Measurements from ENCODE around the gene ZDHHC21. TPM values are rescaled to one million over a fixed set of nuclear protein-coding genes. Genes with fewer than 3 reads are reported as not detected.

ZDHHC21 gene, protein sequence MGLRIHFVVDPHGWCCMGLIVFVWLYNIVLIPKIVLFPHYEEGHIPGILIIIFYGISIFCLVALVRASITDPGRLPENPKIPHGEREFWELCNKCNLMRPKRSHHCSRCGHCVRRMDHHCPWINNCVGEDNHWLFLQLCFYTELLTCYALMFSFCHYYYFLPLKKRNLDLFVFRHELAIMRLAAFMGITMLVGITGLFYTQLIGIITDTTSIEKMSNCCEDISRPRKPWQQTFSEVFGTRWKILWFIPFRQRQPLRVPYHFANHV
- total RNA-seq, result 10 to 100 TPM; 11.4 to 18.7 TPM

GRCh38 chr9:14693251-14693861, at the start of gene ZDHHC21:
TSS of gene ZDHHC21 (minus strand) at chr9:14693432. CDS start at chr9:14674340, 19,092 bp downstream.
- peaks cover 12 to 14% of the 10 kb centered on the region in 2 donors for H3K4me1 ChIP-seq (ENCODE audit: control insufficient read depth in 1 of 2, low read depth in 2 of 2)
- peak within 1 kb of the TSS in 1 of 2 donors; percentile 3 for H3K27ac ChIP-seq
- peak within 1 kb of the TSS; percentile 82 for H3K4me3 ChIP-seq
- TF ChIP-seq CTCF (IDR thresholded peaks at IDR 0.05), result no peak
- no peaks in the 10 kb centered on the region for H3K36me3 ChIP-seq
- DNase-seq (ENCODE audit: low spot score), result no peak
- peak; percentile 46 for ATAC-seq (ENCODE audit: insufficient number of reproducible peaks, low FRiP score, low read depth)
- H3K9me3 ChIP-seq, result no peaks in the 10 kb centered on the region
- no peaks in the 10 kb centered on the region for H3K27me3 ChIP-seq (replicated peaks; ENCODE audit: insufficient read depth)

DNA sequence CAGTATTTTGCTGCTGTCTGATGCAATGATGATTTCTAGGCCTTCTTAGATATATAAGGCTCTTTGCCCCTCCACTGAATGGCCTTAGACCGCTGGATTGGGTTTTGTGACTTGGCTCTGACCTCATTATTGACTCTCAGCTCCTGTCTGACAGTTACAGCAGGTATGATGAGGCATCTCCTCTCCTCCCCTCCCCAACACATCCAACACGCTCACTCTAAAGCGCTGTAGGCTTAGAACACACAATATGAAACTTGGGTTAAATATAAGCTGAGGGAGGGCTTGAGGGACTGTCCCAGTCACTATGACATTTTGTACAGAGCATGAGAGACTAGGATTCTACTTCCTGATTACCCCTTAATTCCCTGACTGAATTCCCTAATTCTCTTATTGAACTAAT, 48.1 kb upstream of the ZDHHC21 start:
- TF ChIP-seq CTCF (IDR thresholded peaks at IDR 0.05), result no peak
- no peak for ATAC-seq (ENCODE audit: insufficient number of reproducible peaks, low FRiP score, low read depth)

GRCh38 chr9:14733133-14733532, 39.9 kb upstream of the ZDHHC21 start:
- Histone ChIP-seq H3K4me1 (ENCODE audit: control insufficient read depth in 1 of 2, low read depth in 2 of 2) (no peaks in the 10 kb centered on the region), H3K27ac (no peak overlapping the region), H3K27me3 (replicated peaks; ENCODE audit: insufficient read depth) (no peaks in the 10 kb centered on the region), H3K4me3 (no peak overlapping the region), H3K36me3 (peaks cover 17% of the 10 kb centered on the region), H3K9me3 (no peaks in the 10 kb centered on the region)
- no peak for ATAC-seq (ENCODE audit: insufficient number of reproducible peaks, low FRiP score, low read depth)
- DNase-seq (ENCODE audit: low spot score), result no peak
- no peak for TF ChIP-seq CTCF (IDR thresholded peaks at IDR 0.05)

More for the DNA sequence above, 48.1 kb upstream of the ZDHHC21 start:
- H3K4me1 ChIP-seq (ENCODE audit: control insufficient read depth in 1 of 2, low read depth in 2 of 2), result no peaks in the 10 kb centered on the region
- DNase-seq (ENCODE audit: low spot score), result no peak
- no peak overlapping the region for H3K27ac ChIP-seq
- no peak overlapping the region for H3K4me3 ChIP-seq
- H3K9me3 ChIP-seq, result no peaks in the 10 kb centered on the region
- no peaks in the 10 kb centered on the region for H3K27me3 ChIP-seq (replicated peaks; ENCODE audit: insufficient read depth)
- peaks cover 20% of the 10 kb centered on the region for H3K36me3 ChIP-seq

GRCh38 chr9:14731294-14731981, 38.2 kb upstream of the ZDHHC21 start:
- H3K9me3 ChIP-seq, result no peaks in the 10 kb centered on the region
- no peaks in the 10 kb centered on the region for H3K4me1 ChIP-seq (ENCODE audit: control insufficient read depth in 1 of 2, low read depth in 2 of 2)
- no peaks in the 10 kb centered on the region for H3K27me3 ChIP-seq (replicated peaks; ENCODE audit: insufficient read depth)
- no peak for TF ChIP-seq CTCF (IDR thresholded peaks at IDR 0.05)
- DNase-seq (ENCODE audit: low spot score), result no peak
- no peak for ATAC-seq (ENCODE audit: insufficient number of reproducible peaks, low FRiP score, low read depth)
- peaks cover 6% of the 10 kb centered on the region for H3K36me3 ChIP-seq
- H3K27ac ChIP-seq, result no peak overlapping the region
- no peak overlapping the region for H3K4me3 ChIP-seq

DNA sequence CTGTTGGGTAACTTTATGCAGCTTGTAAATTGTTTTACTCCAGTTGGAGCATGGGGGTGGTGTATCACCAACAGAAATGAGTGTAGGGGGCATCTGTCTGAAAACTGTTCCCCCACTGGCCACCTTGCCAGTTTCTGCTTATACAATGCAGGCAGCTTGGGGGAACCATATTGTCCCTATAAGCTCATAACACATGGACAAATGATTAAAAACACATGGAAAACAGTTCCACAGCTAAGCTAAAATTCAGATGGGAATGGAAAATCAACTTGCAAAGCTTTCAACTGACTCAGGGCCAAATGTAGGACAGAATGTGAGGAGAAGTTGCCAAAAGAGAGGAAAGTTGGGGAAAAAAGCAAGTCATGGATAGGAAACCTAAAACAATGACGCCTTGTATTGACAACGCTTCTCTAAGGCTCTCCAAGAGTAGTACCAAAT, 37.2 kb upstream of the ZDHHC21 start:
- Histone ChIP-seq H3K27me3 (replicated peaks; ENCODE audit: insufficient read depth) (no peaks in the 10 kb centered on the region), H3K4me1 (ENCODE audit: control insufficient read depth in 1 of 2, low read depth in 2 of 2) (no peaks in the 10 kb centered on the region), H3K9me3 (no peaks in the 10 kb centered on the region), H3K27ac (no peak overlapping the region), H3K4me3 (no peak overlapping the region), H3K36me3 (no peaks in the 10 kb centered on the region)
- DNase-seq (ENCODE audit: low spot score), result no peak
- ATAC-seq (ENCODE audit: insufficient number of reproducible peaks, low FRiP score, low read depth), result no peak
- no peak for TF ChIP-seq CTCF (IDR thresholded peaks at IDR 0.05)

All from thoracic aorta (tissue), 2 donors.